GM21576 (cell line): ENCODE results near the gene DYNC2H1.

ENCODE experiments used
- ATAC-seq: cut with Tn5 transposase; IDR thresholded peaks from one replicate; pipeline ENCODE4 v1.9.1; 2021; ENCODE audit warnings: mild to moderate bottlenecking, moderate library complexity; ENCODE audit not compliant: unreplicated experiment

The DYNC2H1 gene

DNA sequence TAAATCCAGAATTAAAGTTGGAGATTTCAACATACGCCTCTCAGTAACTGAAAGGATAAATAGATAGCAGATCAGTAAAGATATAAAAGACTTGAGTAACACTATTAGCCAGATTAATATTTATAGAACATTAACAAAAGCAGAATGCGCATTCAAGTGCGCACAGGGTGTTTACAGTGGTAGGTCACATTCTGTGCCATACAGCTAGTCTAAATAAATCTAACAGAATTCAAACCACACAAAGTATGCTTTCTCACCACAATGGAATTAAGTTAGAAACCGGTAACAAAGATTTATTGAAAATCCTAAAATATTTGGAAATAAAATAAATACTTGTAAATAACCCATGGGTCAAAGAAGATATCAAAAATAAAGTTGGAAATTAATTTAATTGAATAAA is 341.0 kb downstream of the DYNC2H1 start:
- ATAC-seq: no peak

DNA sequence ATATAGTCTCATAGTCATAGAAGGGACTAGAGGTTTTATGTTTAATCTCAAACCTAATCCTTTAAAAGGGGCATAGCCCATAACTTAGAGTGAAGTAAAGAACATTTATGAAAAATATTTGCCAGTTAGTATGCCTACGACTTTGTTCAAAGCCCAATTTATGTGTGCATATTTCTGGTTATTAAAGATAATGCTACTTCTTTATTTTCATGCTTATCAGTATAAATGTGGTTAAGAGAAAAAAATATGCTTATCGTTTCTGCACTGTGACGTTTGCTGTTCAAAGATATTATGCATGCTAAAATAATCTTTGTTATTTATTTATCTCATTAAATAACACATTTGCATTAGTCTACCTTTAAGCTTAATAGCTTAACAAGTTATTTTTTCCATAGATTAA is 343.9 kb downstream of the DYNC2H1 start:
- ATAC-seq: no peak

- no peak for ATAC-seq
These were observed 344.9 kb downstream of the DYNC2H1 start for GRCh38 chr11:103453915-103454709.

DNA sequence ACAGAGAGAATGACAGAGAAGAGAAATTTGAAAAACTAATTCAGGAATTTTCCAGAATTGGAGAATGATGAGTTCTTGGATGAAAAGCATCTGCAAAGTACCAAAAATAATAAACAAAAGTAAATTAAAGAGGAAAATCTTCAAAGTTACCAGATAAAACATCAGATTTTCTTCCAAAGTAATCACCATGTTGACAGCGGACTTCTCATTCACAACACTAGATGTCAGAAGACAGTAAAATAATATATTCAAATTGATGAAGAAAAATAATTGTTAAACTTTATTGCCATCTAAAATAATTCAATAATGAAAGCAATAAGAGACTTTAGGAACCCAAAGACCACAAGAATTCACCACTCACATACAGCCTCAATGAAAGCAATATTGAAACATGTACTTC is 355.2 kb downstream of the DYNC2H1 start:
- no peak for ATAC-seq

DNA sequence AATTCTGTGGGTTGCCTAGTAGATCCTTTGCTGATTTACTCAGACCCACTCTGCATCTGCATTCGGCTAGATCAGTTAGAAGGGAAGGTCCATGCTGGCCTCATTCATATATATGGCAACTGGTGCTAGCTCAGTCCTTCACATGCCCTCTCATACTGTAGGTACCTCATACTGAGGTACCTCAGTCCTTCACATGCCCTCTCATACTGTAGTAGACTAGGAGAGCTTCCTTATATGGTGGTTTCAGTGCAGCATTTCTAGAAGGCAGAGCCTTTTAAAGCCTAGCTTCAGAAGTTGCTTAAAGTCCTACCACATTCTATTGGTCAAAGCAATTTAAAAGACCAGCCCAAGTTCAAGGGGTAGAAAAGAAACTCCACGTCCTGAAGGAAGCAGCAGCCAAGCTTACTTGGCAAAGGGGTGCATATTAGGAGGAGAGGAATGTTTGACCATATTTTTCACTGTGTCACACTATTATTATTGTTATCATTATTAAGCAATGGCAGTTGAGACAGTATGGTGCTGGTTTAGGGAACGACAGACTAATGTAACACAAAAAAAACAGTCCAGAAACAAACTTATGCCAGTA is 356.4 kb downstream of the DYNC2H1 start:
- no peak for ATAC-seq

- ATAC-seq: no peak
These were observed 362.3 kb downstream of the DYNC2H1 start for GRCh38 chr11:103471546-103471945.

DNA sequence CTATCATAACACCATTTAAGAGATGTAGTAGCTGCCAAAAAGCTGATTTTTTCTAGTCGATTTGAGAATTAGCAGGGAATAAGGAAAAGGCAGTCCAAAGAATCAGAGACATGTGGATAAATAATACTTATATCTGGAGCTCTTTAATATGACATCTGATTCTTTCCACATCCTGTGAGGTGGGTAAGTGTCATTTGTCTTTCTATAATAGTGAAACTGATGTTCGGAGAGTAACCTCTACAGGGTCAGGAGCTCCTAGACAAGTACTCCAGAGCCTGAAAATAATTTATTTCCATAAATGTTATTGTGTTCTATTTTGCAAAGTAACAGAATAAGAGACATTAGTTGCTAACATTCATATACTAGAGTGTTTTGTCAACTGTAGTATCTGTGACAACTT is 367.6 kb downstream of the DYNC2H1 start:
- ATAC-seq: no peak

GRCh38 chr11:103480421-103480820 is 371.2 kb downstream of the DYNC2H1 start:
- ATAC-seq: no peak

GRCh38 chr11:103483996-103484395 is 374.8 kb downstream of the DYNC2H1 start:
- ATAC-seq: no peak

DNA sequence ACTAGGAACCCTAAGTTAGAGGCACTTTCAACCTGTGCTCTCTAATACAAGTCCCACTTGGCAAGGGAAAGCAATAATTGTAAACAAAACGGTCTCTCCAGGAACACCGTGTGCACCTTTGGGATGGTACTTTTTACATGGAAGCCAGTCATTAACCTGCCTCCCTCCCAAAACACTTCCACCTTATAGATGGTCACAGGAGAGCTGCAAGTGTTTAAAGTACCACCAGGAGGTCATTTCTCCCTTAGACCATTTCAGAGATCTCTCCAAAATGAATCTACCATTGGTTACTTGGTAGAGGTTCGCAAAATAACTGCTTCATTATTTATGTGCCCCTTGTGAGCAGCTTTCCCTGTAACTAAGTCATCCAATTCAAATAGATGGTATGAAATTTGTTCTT is 375.3 kb downstream of the DYNC2H1 start:
- ATAC-seq: no peak

DNA sequence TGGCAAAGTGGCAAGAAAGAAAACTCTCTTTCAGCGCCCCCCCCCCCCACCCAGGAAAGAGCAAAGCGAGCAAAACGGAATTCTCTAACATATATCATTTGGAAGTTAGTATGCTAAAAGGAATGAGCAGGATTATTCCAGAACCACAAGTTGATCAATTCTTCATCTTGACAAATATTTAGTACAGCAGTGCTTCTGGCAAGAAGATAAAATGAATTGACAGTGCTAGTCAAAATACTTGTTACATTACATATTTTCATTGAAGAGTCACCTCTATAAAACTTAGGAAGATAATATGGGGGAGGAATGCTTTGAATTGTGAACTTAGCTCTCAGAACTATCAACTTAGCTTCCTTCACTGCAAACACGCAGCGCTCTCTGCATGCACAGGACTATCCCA is 377.4 kb downstream of the DYNC2H1 start:
- no peak for ATAC-seq

DNA sequence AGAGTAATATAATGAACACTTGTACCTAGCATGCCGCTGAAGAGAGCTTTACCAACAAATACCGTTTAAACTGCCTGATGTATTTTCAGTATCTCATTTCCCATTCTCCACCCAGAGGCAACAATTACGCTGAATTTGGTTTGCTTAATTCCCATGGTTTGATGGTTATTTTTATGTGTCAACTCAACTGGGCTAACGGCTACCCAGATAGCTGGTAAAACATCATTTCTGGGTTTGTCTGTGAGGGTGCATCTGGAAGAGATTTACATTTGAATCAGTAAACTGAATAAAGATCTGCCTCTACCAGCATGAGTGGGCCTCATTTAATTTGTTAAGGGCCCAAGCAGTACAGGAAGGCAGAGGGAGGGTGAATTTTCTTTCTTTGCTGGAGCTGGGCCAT is 377.9 kb downstream of the DYNC2H1 start:
- ATAC-seq: no peak

- ATAC-seq: no peak
These were observed 378.8 kb downstream of the DYNC2H1 start for GRCh38 chr11:103488031-103488461.

GRCh38 chr11:103488579-103488978 is 379.4 kb downstream of the DYNC2H1 start:
- no peak for ATAC-seq

GRCh38 chr11:103491777-103492176 is 382.6 kb downstream of the DYNC2H1 start:
- no peak for ATAC-seq

GRCh38 chr11:103494491-103494890 is 385.3 kb downstream of the DYNC2H1 start:
- no peak for ATAC-seq

- ATAC-seq: no peak
These were observed 388.0 kb downstream of the DYNC2H1 start for GRCh38 chr11:103497268-103497667.

GRCh38 chr11:103499710-103500340 is 390.6 kb downstream of the DYNC2H1 start:
- no peak for ATAC-seq

DNA sequence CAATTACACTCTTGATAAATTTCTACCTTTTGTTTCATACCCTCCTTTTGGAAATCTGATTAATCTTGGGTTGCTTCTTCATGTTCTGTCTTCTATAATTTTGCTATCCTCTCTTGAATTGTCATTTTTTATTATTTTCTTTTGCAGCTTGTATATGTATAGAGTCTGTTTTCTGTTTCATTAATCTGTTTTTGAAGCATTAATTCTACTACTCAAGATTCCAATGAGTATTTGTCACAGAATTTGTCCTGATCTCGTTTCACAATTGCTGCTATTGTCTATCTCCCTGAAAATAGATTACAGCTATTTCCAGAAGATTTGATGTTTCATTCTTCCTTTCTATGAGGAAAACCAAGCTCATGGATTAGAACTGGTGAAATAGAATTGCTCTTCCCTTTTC is 406.1 kb downstream of the DYNC2H1 start:
- no peak for ATAC-seq

- ATAC-seq: no peak
These were observed 411.6 kb downstream of the DYNC2H1 start for GRCh38 chr11:103520792-103521191.

GRCh38 chr11:103525069-103525468 is 415.8 kb downstream of the DYNC2H1 start:
- no peak for ATAC-seq

GRCh38 chr11:103528046-103528445 is 418.8 kb downstream of the DYNC2H1 start:
- ATAC-seq: no peak
